HL-60 (cell line): ENCODE results near the gene PABPN1L.

ENCODE experiments used
- CTCF ChIP-seq: IDR thresholded peaks from one replicate; pipeline ENCODE4 v1.5.1; 2011; ENCODE audit warnings: low read length, control low read depth, inconsistent platforms; ENCODE audit not compliant: insufficient read depth
- GABPA ChIP-seq: IDR thresholded peaks from 2 replicates; pipeline ENCODE4 v1.6.1; 2012; ENCODE audit warnings: low read depth
- SPI1 ChIP-seq: IDR thresholded peaks from 2 replicates; pipeline ENCODE4 v1.6.1; 2012; ENCODE audit warnings: low read depth, mild to moderate bottlenecking, borderline replicate concordance

GRCh38 chr16:88853325-88853941, 13.0 kb downstream of the PABPN1L start:
- no peak for TF ChIP-seq CTCF
- no peak for TF ChIP-seq GABPA
- no peak for TF ChIP-seq SPI1
